ENCODE results near the gene AMTN.

GRCh38 chr4:70511365-70511764 lies 7.0 kb upstream of the AMTN start:
- TF ChIP-seq, protein P1, sequence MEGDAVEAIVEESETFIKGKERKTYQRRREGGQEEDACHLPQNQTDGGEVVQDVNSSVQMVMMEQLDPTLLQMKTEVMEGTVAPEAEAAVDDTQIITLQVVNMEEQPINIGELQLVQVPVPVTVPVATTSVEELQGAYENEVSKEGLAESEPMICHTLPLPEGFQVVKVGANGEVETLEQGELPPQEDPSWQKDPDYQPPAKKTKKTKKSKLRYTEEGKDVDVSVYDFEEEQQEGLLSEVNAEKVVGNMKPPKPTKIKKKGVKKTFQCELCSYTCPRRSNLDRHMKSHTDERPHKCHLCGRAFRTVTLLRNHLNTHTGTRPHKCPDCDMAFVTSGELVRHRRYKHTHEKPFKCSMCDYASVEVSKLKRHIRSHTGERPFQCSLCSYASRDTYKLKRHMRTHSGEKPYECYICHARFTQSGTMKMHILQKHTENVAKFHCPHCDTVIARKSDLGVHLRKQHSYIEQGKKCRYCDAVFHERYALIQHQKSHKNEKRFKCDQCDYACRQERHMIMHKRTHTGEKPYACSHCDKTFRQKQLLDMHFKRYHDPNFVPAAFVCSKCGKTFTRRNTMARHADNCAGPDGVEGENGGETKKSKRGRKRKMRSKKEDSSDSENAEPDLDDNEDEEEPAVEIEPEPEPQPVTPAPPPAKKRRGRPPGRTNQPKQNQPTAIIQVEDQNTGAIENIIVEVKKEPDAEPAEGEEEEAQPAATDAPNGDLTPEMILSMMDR (IDR thresholded peaks at IDR 0.05) = no peak
- no peak for TF ChIP-seq POLR2A (IDR thresholded peaks at IDR 0.05)

Measured in right lobe of liver (tissue), 4 donors.